GM04504 (cell line): Measurements from ENCODE around the gene SSNA1.
A peak's percentile ranks its signal among the peaks of the same experiment; 100 is the strongest.
"Not testable (repeated sequence)": the region's sequence is repeated elsewhere in the genome, so short reads cannot be mapped to it uniquely, and the experiment has no call there.

ENCODE experiments used
- DNase-seq: peaks from one replicate; pipeline ENCODE4 v3.0.0-alpha.2; 2012; ENCODE audit warnings: low read depth

SSNA1 gene

DNA sequence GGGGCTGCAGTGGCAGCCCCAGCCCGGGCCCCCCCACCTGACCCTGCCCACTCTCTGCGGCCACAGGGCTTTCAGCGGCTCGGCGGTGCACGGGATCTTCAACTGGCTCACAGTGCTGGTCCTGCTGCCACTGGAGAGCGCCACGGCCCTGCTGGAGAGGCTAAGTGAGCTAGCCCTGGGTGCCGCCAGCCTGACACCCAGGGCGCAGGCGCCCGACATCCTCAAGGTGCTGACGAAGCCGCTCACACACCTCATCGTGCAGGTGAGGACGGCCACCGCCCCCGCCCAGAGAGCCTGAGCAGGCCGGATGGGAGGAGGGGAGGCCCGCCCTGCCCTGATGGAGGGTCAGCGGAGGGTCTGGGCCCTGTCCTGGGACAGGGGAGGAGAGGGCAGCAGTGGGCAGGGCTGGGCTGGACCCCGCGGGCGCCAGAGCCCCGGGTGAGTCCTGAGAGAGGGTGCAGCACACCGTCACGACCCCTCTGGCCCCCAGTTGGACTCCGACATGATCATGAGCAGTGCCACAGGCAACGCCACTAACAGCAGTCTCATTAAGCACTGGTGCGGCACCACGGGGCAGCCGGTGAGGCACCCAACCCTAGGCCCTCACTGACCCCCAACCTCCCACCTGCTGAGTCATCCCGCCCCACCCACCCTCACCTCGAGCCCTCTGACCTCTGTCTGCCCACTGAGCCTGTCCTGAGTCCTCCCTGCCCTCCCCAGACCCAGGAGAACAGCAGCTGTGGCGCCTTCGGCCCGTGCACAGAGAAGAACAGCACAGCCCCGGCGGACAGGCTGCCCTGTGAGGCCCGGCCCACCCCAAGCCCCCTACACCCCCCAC is 44.9 kb downstream of the SSNA1 start:
- no peak for DNase-seq

DNA sequence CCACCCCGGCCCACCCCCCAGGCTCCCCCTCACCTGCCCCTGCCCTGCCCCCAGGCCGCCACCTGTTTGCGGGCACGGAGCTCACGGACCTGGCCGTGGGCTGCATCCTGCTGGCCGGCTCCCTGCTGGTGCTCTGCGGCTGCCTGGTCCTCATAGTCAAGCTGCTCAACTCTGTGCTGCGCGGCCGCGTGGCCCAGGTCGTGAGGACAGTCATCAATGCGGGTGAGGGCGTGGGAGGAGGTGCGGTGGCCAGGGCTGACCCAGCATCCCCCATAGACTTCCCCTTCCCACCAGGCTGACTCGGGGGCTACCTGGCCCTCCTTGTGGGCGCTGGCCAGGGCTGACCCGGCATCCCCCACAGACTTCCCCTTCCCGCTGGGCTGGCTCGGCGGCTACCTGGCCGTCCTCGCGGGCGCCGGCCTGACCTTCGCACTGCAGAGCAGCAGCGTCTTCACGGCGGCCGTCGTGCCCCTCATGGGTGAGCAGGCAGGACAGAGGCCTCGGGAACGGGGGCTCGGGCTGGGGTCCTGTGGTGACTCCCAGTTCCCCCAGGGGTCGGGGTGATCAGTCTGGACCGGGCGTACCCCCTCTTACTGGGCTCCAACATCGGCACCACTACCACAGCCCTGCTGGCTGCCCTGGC is 45.7 kb downstream of the SSNA1 start:
- no peak for DNase-seq

DNA sequence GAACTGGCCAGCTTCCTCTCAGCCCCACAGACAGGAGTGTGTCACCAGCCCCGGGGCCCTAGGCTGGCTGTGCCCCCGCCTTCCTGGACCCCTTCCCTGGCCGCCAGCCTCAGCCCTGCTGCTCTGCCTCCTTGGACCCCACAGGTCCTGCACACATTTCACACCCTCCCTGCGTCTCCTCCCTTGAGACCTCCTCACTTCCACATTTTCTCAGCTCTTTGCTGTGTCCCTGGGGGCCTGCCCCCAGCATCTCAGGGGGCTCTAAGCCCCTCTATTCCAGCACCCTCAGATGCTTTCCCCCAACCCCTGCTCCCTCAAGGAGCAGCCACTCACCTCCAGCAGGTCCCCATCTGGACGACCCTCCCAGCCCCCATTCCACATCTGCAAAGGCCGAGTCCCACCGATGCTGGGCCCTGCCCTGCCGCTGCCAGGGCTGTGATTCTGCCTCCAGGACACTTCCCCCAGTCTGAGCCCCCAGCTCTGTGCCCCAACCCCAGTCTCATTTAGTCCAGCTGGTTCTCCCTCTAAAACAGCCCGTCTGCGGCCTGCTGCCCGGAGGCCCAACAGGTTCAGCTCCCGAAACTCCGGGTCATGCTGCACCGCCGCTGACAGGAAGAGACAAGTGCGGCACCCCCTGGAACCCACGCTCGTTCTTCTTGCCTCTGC is 46.4 kb downstream of the SSNA1 start:
- no peak for DNase-seq

DNA sequence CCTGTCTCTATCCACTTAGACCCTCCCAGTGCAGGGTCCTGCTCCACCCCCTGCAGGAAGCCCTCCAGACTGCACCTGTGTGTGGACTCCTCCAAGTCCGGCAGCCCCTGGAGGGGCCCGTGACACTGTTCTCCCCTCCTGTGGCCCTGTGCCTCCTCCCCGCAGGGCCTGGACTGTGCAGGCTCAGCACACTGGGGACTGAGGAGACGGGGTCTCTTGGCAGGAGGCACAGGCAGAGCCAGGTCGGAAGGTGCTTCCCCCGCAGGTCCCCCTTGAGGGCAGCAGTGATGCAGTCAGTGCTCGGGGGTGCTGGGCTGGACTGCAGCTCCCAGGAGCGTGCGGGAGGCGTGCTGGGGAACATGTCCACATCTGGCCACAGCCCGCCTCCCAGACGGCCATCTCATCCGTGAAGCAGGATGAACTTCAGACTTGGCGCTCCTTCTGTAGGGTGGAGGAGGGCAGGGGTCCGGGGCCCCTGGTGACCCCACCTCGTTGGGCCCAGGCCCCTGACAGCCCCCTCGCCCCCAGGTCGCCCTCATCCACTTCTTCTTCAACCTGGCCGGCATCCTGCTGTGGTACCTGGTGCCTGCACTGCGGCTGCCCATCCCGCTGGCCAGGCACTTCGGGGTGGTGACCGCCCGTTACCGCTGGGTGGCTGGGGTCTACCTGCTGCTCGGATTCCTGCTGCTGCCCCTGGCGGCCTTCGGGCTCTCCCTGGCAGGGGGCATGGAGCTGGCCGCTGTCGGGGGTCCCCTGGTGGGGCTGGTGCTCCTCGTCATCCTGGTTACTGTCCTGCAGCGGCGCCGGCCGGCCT is 47.2 kb downstream of the SSNA1 start:
- DNase-seq: no peak

DNA sequence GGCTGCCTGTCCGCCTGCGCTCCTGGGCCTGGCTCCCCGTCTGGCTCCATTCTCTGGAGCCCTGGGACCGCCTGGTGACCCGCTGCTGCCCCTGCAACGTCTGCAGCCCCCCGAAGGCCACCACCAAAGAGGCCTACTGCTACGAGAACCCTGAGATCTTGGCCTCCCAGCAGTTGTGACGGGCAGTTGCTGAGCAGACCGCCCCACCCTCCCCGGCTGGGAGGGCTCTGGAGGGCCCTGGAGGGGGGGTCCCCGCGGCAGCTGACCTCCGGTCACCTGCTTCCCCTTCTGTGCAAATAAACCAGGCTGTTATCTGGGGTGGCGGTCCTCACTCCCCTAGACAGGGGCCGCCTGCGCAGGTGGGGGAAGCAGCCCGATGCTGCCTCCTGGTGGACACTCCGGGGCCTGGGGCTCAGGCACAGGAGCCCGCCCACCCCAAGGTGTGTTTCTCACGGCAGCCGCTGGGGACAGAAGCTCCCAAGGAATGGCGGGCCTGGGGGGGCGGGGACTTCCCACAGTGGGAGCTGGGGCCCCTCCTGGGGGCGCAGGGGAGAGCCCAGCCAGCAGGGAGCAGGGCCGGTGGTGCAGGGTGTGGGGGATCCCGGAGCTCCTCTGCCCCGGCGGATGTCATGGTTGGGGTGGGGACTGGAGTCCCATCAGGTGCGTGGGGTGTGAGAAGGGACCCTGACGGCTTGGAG is 47.9 kb downstream of the SSNA1 start:
- peak; percentile 44 for DNase-seq

DNA sequence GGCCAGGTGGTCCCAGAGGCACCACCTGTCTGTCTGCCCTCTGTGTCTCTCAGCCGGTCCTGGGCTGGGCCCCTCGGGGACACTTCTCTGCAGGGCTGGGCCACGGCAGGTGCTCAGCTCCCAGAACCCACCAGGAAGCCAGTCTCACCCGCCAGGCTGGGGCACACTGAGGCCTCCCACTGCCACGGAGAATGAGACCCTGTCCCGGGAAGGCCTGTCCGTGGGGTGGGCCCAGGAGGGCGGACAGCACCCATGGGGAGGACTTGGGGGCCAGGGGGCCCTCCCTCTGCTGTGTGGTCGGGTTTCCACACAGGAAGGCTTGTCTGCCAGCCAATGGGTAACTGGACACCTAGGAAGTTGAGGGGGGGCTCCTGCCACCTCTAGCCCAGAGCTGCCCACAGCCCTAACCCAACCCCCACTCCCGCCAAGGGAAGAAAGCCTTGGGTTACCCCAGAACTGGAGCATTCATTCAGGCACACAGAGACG is 48.5 kb downstream of the SSNA1 start:
- no peak for DNase-seq

DNA sequence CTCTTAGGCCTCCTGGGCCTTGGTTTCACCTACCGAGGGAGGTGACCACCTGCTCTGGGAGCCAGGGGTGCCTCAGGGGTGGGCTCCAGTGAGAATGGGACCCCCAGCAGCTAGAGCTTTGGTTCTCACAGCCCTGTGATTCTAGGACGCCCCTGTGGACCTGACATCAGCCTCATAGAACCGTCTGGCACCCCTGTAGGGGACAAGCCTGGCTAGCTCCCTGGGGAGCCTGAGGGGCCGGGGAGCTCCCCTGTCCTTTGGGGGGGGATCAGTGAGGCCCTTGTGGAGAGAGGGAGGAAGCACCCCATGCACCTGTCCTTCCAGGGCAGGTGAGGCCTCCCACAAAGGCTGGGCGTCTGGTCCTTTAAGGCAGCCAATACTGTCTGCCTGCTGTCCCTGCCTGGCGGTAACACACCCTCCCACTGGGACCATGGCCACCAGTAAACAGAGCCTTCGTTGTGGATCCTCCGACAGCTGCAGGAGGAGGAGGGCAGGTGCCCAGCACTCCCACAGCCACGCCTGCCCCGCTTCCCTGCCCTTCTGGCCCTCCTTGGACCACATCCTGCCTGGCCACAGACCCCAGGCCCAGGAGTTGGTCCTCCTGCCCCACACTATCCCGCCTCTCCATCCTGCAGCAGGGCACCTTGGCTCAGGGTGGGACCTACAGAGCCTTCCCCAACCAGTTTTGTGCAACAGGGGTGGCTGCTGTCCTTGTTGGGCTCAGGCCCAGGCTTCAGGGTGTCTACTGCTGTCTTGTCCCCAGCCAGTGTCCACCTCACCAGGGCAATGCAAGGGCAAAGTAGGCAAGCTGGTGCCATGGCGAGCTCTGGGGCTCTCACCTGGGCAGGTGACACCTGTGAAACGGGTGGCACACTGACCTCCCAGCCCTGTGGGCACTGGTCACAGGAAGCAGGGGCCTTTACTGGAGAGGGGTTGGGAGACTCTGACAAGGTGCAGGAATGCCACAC is 49.6 kb downstream of the SSNA1 start:
- no peak for DNase-seq

DNA sequence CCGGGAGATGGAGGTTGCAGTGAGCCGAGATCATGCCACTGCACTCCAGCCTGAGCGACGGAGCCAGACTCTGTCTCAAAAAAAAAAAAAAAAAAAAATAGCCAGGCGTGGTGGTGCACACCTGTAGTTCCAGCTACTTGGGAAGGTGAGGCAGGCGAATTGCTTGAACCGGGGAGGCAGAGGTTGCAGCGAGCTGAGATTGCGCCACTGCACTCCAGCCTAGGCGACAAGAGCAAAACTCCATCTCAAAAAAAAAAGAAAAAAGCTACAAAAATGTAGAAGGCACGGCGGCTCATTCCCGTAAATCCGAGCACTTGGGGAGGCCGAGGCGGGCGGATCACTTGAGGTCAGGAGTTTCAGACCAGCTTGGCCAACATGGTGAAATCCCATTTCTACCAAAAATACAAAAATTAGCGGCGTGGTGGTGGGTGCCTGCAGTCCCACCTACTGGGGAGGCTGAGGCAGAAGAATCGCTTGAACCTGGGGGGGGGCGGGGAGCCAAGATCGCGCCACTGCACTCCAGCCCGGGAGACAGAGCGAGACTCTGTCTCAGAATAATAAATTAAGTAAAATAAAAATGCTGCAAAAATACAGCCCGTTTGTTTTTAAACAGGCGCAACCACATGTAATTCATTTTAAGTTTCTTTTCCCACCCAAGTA is 51.2 kb downstream of the SSNA1 start:
- not testable (repeated sequence) for DNase-seq
